H1 (cell line): Measurements from ENCODE around the gene SLC35E3. TPM values are rescaled to one million over a fixed set of nuclear protein-coding genes. Genes with fewer than 3 reads are reported as not detected.

Experiments used
- CTCF ChIA-PET: fragments of 300-600 bp; sonication (Branson Sonifier 250); formaldehyde crosslinking; loops from one replicate; lab custom pipeline; 2021; ENCODE audit not compliant: partially characterized antibody; lab: Charles Lee
- POLR2A ChIA-PET: fragments of 300-600 bp; sonication (Branson Sonifier 250); formaldehyde crosslinking; loops from one replicate; lab custom pipeline; 2021; ENCODE audit warnings: inconsistent platforms; ENCODE audit not compliant: partially characterized antibody; lab: Charles Lee
- DNase-seq, 2 experiments: peaks; one replicate each; pipeline versions ENCODE4 v3.0.0 to v3.0.0-alpha.2; 2010 to 2022; ENCODE audit warnings: low spot score in 2 of 2, low read depth in 1 of 2, mixed read lengths in 1 of 2
- FAIRE-seq: peaks from 2 replicates; lab custom pipeline; 2011; peaks lifted over from hg19 to GRCh38; lab: Jason Lieb, UNC
- H2AFZ ChIP-seq: 2 replicates; pipeline ENCODE4 v1.8.1; 2012; ENCODE audit warnings: low read length, inconsistent platforms
- H2AK5ac ChIP-seq: 2 replicates; pipeline ENCODE4 v1.6.1; 2013; ENCODE audit warnings: low read depth, low read length
- H2BK120ac ChIP-seq: replicated peaks from 2 replicates; pipeline ENCODE3; 2013; ENCODE audit warnings: low read depth, low read length, inconsistent platforms
- H2BK12ac ChIP-seq: 2 replicates; pipeline ENCODE4 v1.6.1; 2013; ENCODE audit warnings: low read depth, low read length
- H2BK15ac ChIP-seq: 2 replicates; pipeline ENCODE4 v1.6.1; 2013; ENCODE audit warnings: low read length
- H2BK20ac ChIP-seq: 2 replicates; pipeline ENCODE4 v1.6.1; 2013; ENCODE audit warnings: low read length
- H2BK5ac ChIP-seq: 2 replicates; pipeline ENCODE4 v1.6.1; 2013; ENCODE audit warnings: low read depth, low read length
- H3K14ac ChIP-seq: 2 replicates; pipeline ENCODE4 v1.6.1; 2013; ENCODE audit warnings: inconsistent platforms; ENCODE audit not compliant: insufficient read length
- H3K18ac ChIP-seq: 2 replicates; pipeline ENCODE4 v1.6.1; 2013; ENCODE audit warnings: low read length; ENCODE audit errors: extremely low read depth
- H3K23ac ChIP-seq: 2 replicates; pipeline ENCODE4 v1.6.1; 2013; ENCODE audit warnings: inconsistent platforms; ENCODE audit not compliant: insufficient read length
- H3K23me2 ChIP-seq: 2 replicates; pipeline ENCODE4 v1.6.1; 2013; ENCODE audit warnings: low read depth, low read length
- H3K27ac ChIP-seq: 2 replicates; pipeline ENCODE4 v1.6.1; 2011; ENCODE audit warnings: low read depth, low read length, inconsistent platforms
- H3K27me3 ChIP-seq, 4 experiments: replicated peaks in 1 of 4; 1 replicate in 1 of 4; 2 replicates in 3 of 4; pipeline versions ENCODE4 v1.6.1 to v1.8.1; 2011 to 2013; ENCODE audit warnings: low read length in 3 of 4, mild to moderate bottlenecking in 3 of 4, inconsistent platforms in 2 of 4, mixed read lengths in 2 of 4, moderate library complexity in 1 of 4; ENCODE audit not compliant: control insufficient read depth in 3 of 4, insufficient read depth in 3 of 4; ENCODE audit errors: extremely low read depth in 1 of 4
- H3K36me3 ChIP-seq, 4 experiments: 2 replicates each; pipeline versions ENCODE4 v1.6.1 to v1.8.1; 2011 to 2013; ENCODE audit warnings: mild to moderate bottlenecking in 4 of 4, low read length in 3 of 4, moderate library complexity in 2 of 4, control low read depth in 1 of 4, inconsistent platforms in 1 of 4; ENCODE audit not compliant: insufficient read depth in 4 of 4, control insufficient read depth in 2 of 4
- H3K4ac ChIP-seq: replicated peaks from 2 replicates; pipeline ENCODE3; 2013; ENCODE audit warnings: low read length, low read depth, mixed read lengths, inconsistent platforms; ENCODE audit not compliant: insufficient read length
- H3K4me1 ChIP-seq, 4 experiments: replicated peaks in 1 of 4; 1 replicate in 1 of 4; 2 replicates in 3 of 4; pipeline versions ENCODE4 v1.6.1 to v1.8.1; 2011 to 2013; ENCODE audit warnings: low read length in 3 of 4, inconsistent platforms in 2 of 4, mixed read lengths in 1 of 4; ENCODE audit not compliant: insufficient read depth in 4 of 4, control insufficient read depth in 3 of 4
- H3K4me2 ChIP-seq, 2 experiments: 2 replicates each; pipeline versions ENCODE4 v1.6.1 to v1.8.1; 2011 to 2013; ENCODE audit warnings: low read depth in 2 of 2, low read length in 2 of 2, control low read depth in 1 of 2, inconsistent platforms in 1 of 2, mild to moderate bottlenecking in 1 of 2; ENCODE audit not compliant: insufficient read depth in 1 of 2
- H3K4me3 ChIP-seq, 4 experiments: fragments of 200-600, 300-600 bp in 1 of 4; sonication (generic), shearing (Covaris generic), sonication (Bioruptor Twin) in 1 of 4; 2 replicates each; pipeline versions ENCODE4 v1.5.1 to v1.8.1; 2011 to 2016; ENCODE audit warnings: low read length in 4 of 4, low read depth in 3 of 4, control low read depth in 2 of 4, inconsistent platforms in 2 of 4, mild to moderate bottlenecking in 2 of 4, mixed read lengths in 1 of 4, moderate library complexity in 1 of 4; ENCODE audit not compliant: insufficient read depth in 2 of 4; ENCODE audit errors: extremely low read depth in 1 of 4
- H3K56ac ChIP-seq: replicated peaks from 2 replicates; pipeline ENCODE3; 2013; ENCODE audit warnings: low read depth, mild to moderate bottlenecking, mixed read lengths, low read length, inconsistent platforms; ENCODE audit not compliant: insufficient read length
- H3K79me1 ChIP-seq: 2 replicates; pipeline ENCODE4 v1.6.1; 2013; ENCODE audit warnings: low read depth, low read length, control low read depth
- H3K79me2 ChIP-seq, 2 experiments: 2 replicates each; pipeline versions ENCODE4 v1.6.1 to v1.8.1; 2012 to 2013; ENCODE audit warnings: low read length in 2 of 2, mild to moderate bottlenecking in 2 of 2, inconsistent platforms in 1 of 2; ENCODE audit not compliant: insufficient read depth in 2 of 2, control insufficient read depth in 1 of 2
- H3K9ac ChIP-seq, 4 experiments: replicated peaks in 1 of 4; 1 replicate in 1 of 4; 2 replicates in 3 of 4; pipeline versions ENCODE4 v1.6.1 to v1.8.1; 2011 to 2013; ENCODE audit warnings: low read depth in 3 of 4, low read length in 3 of 4, control low read depth in 2 of 4, mild to moderate bottlenecking in 2 of 4, moderate library complexity in 2 of 4, inconsistent platforms in 1 of 4; ENCODE audit errors: extremely low read depth in 1 of 4
- H3K9me3 ChIP-seq, 2 experiments: 2 replicates each; pipeline versions ENCODE4 v1.6.1 to v1.8.1; 2012 to 2013; ENCODE audit warnings: mild to moderate bottlenecking in 2 of 2, moderate library complexity in 2 of 2, control low read depth in 1 of 2, inconsistent platforms in 1 of 2, low read depth in 1 of 2, low read length in 1 of 2, mixed read lengths in 1 of 2; ENCODE audit not compliant: insufficient read depth in 2 of 2
- H4K20me1 ChIP-seq, 2 experiments: replicated peaks in 1 of 2; 2 replicates each; pipeline versions ENCODE3 to v1.8.1; 2011 to 2013; ENCODE audit warnings: inconsistent platforms in 2 of 2, low read length in 2 of 2, mild to moderate bottlenecking in 1 of 2; ENCODE audit not compliant: insufficient read depth in 2 of 2, control insufficient read depth in 1 of 2
- H4K5ac ChIP-seq: 2 replicates; pipeline ENCODE4 v1.6.1; 2013; ENCODE audit warnings: low read length, low read depth, mixed read lengths, inconsistent platforms; ENCODE audit not compliant: insufficient read length
- H4K8ac ChIP-seq: 2 replicates; pipeline ENCODE4 v1.8.0; 2013; ENCODE audit warnings: mild to moderate bottlenecking, moderate library complexity, low read length, inconsistent platforms; ENCODE audit not compliant: insufficient read depth; ENCODE audit errors: extremely low read depth
- H4K91ac ChIP-seq: replicated peaks from 2 replicates; pipeline ENCODE3; 2013; ENCODE audit warnings: low read length, mixed read lengths, inconsistent platforms; ENCODE audit not compliant: insufficient read length
- CBX8 ChIP-seq: fragments of 300-800, 300-1000 bp; sonication (generic); IDR thresholded peaks from 2 replicates; pipeline ENCODE4 v1.7.1; 2016; ENCODE audit warnings: low read depth, low read length, borderline replicate concordance
- CEBPB ChIP-seq: IDR thresholded peaks from 2 replicates; pipeline ENCODE4 v1.6.1; 2012; ENCODE audit warnings: low read depth, low read length
- HDAC6 ChIP-seq: IDR thresholded peaks from one replicate; pipeline ENCODE4 v1.7.1; 2012; ENCODE audit warnings: low read depth, mild to moderate bottlenecking, inconsistent platforms, low read length, moderate library complexity
- RBBP5 ChIP-seq: IDR thresholded peaks from 2 replicates; pipeline ENCODE4 v1.7.1; 2012; ENCODE audit warnings: low read depth, mild to moderate bottlenecking, inconsistent platforms, low read length, moderate library complexity, borderline replicate concordance
- SIN3A ChIP-seq, 2 experiments: IDR thresholded peaks in 1 of 2; conservative IDR thresholded peaks in 1 of 2; 2 replicates each; pipeline ENCODE4 v1.6.1; 2011 to 2012; ENCODE audit warnings: low read length in 2 of 2, improper control_type of control experiment in 1 of 2, low read depth in 1 of 2, mild to moderate bottlenecking in 1 of 2
- SRF ChIP-seq: IDR thresholded peaks from 2 replicates; pipeline ENCODE4 v1.6.1; 2011; ENCODE audit warnings: mild to moderate bottlenecking, low read depth, low read length, moderate library complexity
- SUZ12 ChIP-seq: fragments of 200-600 bp; sonication (generic); IDR thresholded peaks from 2 replicates; pipeline ENCODE4 v1.6.1; 2012; ENCODE audit warnings: mild to moderate bottlenecking, inconsistent platforms, low read length, moderate library complexity, mixed read lengths
- WGBS, 2 experiments: shearing (Covaris generic) in 1 of 2; methylation state at CpG; one replicate each; pipeline versions ENCODE4 v1.1.6 to v1.1.7; 2013 to 2015; ENCODE audit warnings: low lambda C conversion rate in 2 of 2, mixed read lengths in 2 of 2, inconsistent platforms in 1 of 2, low coverage in 1 of 2, missing lambda C conversion rate in 1 of 2; ENCODE audit not compliant: insufficient replicate concordance in 2 of 2, insufficient coverage in 1 of 2, insufficient read length in 1 of 2; ENCODE audit errors: extremely low coverage in 1 of 2, missing lambda C conversion rate in 1 of 2; 5-methylcytosine and 5-hydroxymethylcytosine counted together
- polyA plus RNA-seq, 7 experiments: library from polyadenylated mRNA; depleted of rRNA in 3 of 7; stranded (reverse) in 5 of 7; unstranded in 2 of 7; fragments of >200 nt in 5 of 7; fragments of 200-250 nt in 2 of 7; gene quantifications; 1 replicate in 5 of 7; 2 replicates in 1 of 7; 4 replicates in 1 of 7; pipeline versions ENCODE4 v1.2.1 to v1.2.3, GENCODE V29; 2011 to 2013; ENCODE audit warnings: missing spikeins in 2 of 7, mixed read lengths in 2 of 7
- total RNA-seq: library from RNA; stranded (reverse); fragmentation: NEBNext Ultra II Directional; extraction: Animal tissue kit (Norgen Biotek cat#: 25700); gene quantifications from 2 replicates; pipeline ENCODE4 v1.2.1, GENCODE V29; 2021

The SLC35E3 gene
- total and polyA plus RNA-seq, 2 of the 8 experiments (the other 6 are each of a cell fraction or from before 2014, with no cell fraction given): 10.0 to 10.9 TPM

DNA sequence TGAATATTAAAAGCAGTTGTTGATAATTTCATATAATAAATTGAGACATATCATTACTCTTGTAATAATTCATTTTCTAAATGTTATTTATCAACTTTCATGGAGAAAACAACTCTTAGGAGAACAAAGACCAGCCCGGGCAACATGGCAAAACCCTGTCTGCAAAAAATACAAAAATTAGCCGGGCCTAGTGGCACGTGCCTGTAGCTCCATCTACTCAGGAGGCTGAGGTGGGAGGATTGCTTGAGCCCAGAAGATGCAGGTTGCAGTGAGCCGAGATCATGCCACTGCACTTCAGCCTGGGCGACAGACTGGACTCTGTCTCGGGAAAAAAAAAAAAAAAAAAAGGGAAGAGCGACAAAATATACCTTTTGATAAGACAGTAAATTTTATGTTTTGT lies 21.2 kb downstream of the SLC35E3 start:
- whole genome bisulfite sequencing, 2 experiments: 77% methylated on average over 5 of the region's 7 CpGs; no CpG with 5 or more reads in 1 of the 2 experiments
- POLR2A ChIA-PET: interaction anchor here (0.5 to 1.1 kb wide), 3 partner anchors 9 to 45 kb away, joined by 3 read pairs; no protein-coding TSS in a partner anchor
- FAIRE-seq: no peak
- no peak overlapping the region for H2BK15ac ChIP-seq
- H3K14ac ChIP-seq: no peak overlapping the region
- no peak overlapping the region for H3K9ac ChIP-seq
- H2AK5ac ChIP-seq: no peak overlapping the region
- H3K4me3 ChIP-seq: no peak overlapping the region
- no peak overlapping the region for H4K91ac ChIP-seq
- no peaks in the 10 kb centered on the region for H3K27me3 ChIP-seq
- H4K5ac ChIP-seq: no peak overlapping the region
- H2BK20ac ChIP-seq: no peak overlapping the region
- no peak overlapping the region for H2AFZ ChIP-seq
- no peaks in the 10 kb centered on the region for H3K9me3 ChIP-seq
- no peak for DNase-seq
- H3K23me2 ChIP-seq: no peaks in the 10 kb centered on the region
- H3K36me3 ChIP-seq: peaks cover 0 to 12% (median under 1%) of the 10 kb centered on the region in 4 experiments; a peak in 2 of 8 replicates
- no peak overlapping the region for H2BK12ac ChIP-seq
- CTCF ChIA-PET: no interaction called here
- no peak overlapping the region for H3K4me2 ChIP-seq
- no peak overlapping the region for H2BK5ac ChIP-seq
- no peak overlapping the region for H3K56ac ChIP-seq
- no peak overlapping the region for H3K4ac ChIP-seq
- H4K8ac ChIP-seq: no peak overlapping the region
- H3K79me1 ChIP-seq: no peaks in the 10 kb centered on the region
- H3K79me2 ChIP-seq: no peaks in the 10 kb centered on the region
- H3K23ac ChIP-seq: no peak overlapping the region
- no peak overlapping the region for H2BK120ac ChIP-seq
- H3K18ac ChIP-seq: no peak overlapping the region
- peaks cover 0 to 2% of the 10 kb centered on the region in 2 experiments for H4K20me1 ChIP-seq
- no peaks in the 10 kb centered on the region for H3K4me1 ChIP-seq
- TF ChIP-seq SIN3A (conservative IDR thresholded peaks at IDR 0.05 in 1 of 2, IDR thresholded peaks at IDR 0.05 in 1 of 2; ENCODE audit: low read depth in 1 of 2, low read length in 2 of 2) (no peak), RBBP5 (no peak), CBX8 (no peak), SRF (no peak), SUZ12 (no peak), HDAC6 (no peak), CEBPB (no peak)
- H3K27ac ChIP-seq: no peak overlapping the region
